Activated CD8-positive, alpha-beta memory T cell treated with anti-CD3 and anti-CD28 coated beads, Interleukin-2, amount 50 U/mL, for 1 hour (primary cell): ENCODE data around the gene CRISPLD2.

Source experiments
- DNase-seq: peaks from one replicate; pipeline ENCODE4 v3.0.0-alpha.2; 2020; ENCODE audit errors: extremely low read depth

Gene CRISPLD2

DNA sequence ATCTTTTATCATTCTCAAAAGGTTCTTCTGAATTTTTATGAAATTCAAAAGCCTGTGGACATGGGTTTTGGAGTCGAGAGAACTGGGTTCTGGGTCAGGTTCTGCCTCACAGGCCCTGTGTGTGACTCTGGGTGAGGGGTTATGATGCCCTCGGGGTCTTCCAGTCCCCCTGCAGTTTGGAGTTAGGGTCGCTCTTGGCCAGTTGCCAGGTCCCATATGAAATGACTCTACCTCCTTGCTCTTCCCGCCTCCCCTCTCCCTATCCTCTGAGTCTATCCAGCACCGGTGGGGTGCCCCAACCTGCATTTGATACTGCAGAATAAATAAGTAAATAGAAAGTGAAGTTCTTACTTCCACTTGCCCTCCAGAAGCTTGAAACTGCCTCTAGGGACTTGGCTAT, 137.4 kb downstream of the CRISPLD2 start:
- DNase-seq = no peak

DNA sequence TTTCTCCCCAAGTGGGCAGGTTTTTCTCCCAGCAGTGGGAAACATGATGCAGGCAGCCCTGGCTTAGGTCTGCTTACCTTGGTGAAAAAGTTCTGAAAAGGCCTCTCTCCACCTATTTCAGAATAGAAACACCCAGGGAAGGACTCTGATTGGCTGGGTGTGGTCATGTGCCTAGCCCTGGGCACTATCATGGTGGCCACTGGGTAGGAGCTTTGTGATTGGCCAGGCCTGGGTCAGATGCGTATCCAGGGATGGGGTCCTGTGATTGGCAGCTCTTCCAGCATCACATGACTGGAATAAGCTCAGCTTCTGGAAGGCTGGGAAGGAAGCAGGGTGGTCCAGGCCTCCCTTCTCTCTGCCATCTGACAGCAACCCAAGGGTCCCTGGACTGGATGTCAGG, 138.0 kb downstream of the CRISPLD2 start:
- DNase-seq = no peak
